Fibroblast of skin of left quadriceps (primary cell): ENCODE measurements around the gene FBLN2.
"Not testable (repeated sequence)": the region's sequence is repeated elsewhere in the genome, so short reads cannot be mapped to it uniquely, and the experiment has no call there.

Source experiments
- DNase-seq, 2 experiments: peaks; one replicate each; pipeline ENCODE4 v3.0.0-alpha.2; 2013; ENCODE audit warnings: low read depth in 2 of 2

FBLN2 gene

GRCh38 chr3:13548696-13549622, at the start of gene FBLN2:
FBLN2 (plus strand) TSS chr3:13549125; CDS start chr3:13570356, 21,231 bp downstream.
- DNase-seq = no peak

- DNase-seq = not testable (repeated sequence)
Observed at GRCh38 chr3:13499246-13499645, 49.7 kb upstream of the FBLN2 start.

GRCh38 chr3:13500133-13500885, 48.6 kb upstream of the FBLN2 start:
- DNase-seq = no peak

GRCh38 chr3:13501056-13501455, 47.9 kb upstream of the FBLN2 start:
- no peak for DNase-seq

- no peak for DNase-seq
Observed at GRCh38 chr3:13501521-13501920, 47.4 kb upstream of the FBLN2 start.

- no peak for DNase-seq
Observed at GRCh38 chr3:13501958-13502790, 46.8 kb upstream of the FBLN2 start.

GRCh38 chr3:13502791-13503060, 46.2 kb upstream of the FBLN2 start:
- DNase-seq = no peak

GRCh38 chr3:13504161-13504831, 44.6 kb upstream of the FBLN2 start:
- DNase-seq = no peak

- DNase-seq = no peak
Observed at GRCh38 chr3:13505147-13506130, 43.5 kb upstream of the FBLN2 start.

- no peak for DNase-seq
Observed at GRCh38 chr3:13506239-13506638, 42.7 kb upstream of the FBLN2 start.

GRCh38 chr3:13506680-13507079, 42.2 kb upstream of the FBLN2 start:
- no peak for DNase-seq

- no peak for DNase-seq
Observed at GRCh38 chr3:13507247-13507569, 41.7 kb upstream of the FBLN2 start.

GRCh38 chr3:13507570-13508339, 41.2 kb upstream of the FBLN2 start:
- DNase-seq = no peak

GRCh38 chr3:13508496-13508895, 40.4 kb upstream of the FBLN2 start:
- DNase-seq = no peak

- DNase-seq = no peak
Observed at GRCh38 chr3:13509059-13509815, 39.7 kb upstream of the FBLN2 start.

GRCh38 chr3:13509816-13510192, 39.1 kb upstream of the FBLN2 start:
- DNase-seq = no peak

- DNase-seq = no peak
Observed at GRCh38 chr3:13512451-13512850, 36.5 kb upstream of the FBLN2 start.

- DNase-seq = peak; percentile 67 to 71
Observed at GRCh38 chr3:13513051-13513912, 35.6 kb upstream of the FBLN2 start.
